ENCODE results near the gene PFKFB2.

DNA sequence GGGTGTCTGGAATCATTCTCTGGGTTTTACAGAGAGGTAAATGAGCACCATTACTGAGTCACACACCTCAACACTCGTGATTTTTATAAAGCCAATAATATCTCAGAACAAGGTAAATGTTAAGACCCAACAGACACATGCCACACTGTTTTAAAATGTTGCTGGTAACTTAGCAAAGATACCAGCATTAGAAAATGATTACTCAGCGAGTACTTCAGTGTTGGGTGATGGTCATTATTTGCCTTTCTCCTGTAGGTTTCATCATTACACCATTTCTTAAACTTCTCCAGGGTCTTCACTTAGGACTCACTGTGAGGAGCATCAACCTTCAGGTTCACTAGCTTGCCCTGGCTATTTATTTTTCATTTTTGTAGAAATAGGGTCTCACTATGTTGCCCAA, 28.7 kb downstream of the PFKFB2 start:
- TF ChIP-seq SIN3A (IDR thresholded peaks at IDR 0.05; ENCODE audit: borderline replicate concordance, insufficient read depth, low read depth, low read length), result no peak
- TF ChIP-seq, protein P1, sequence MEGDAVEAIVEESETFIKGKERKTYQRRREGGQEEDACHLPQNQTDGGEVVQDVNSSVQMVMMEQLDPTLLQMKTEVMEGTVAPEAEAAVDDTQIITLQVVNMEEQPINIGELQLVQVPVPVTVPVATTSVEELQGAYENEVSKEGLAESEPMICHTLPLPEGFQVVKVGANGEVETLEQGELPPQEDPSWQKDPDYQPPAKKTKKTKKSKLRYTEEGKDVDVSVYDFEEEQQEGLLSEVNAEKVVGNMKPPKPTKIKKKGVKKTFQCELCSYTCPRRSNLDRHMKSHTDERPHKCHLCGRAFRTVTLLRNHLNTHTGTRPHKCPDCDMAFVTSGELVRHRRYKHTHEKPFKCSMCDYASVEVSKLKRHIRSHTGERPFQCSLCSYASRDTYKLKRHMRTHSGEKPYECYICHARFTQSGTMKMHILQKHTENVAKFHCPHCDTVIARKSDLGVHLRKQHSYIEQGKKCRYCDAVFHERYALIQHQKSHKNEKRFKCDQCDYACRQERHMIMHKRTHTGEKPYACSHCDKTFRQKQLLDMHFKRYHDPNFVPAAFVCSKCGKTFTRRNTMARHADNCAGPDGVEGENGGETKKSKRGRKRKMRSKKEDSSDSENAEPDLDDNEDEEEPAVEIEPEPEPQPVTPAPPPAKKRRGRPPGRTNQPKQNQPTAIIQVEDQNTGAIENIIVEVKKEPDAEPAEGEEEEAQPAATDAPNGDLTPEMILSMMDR (IDR thresholded peaks at IDR 0.05), result no peak
- TF ChIP-seq, protein P2, sequence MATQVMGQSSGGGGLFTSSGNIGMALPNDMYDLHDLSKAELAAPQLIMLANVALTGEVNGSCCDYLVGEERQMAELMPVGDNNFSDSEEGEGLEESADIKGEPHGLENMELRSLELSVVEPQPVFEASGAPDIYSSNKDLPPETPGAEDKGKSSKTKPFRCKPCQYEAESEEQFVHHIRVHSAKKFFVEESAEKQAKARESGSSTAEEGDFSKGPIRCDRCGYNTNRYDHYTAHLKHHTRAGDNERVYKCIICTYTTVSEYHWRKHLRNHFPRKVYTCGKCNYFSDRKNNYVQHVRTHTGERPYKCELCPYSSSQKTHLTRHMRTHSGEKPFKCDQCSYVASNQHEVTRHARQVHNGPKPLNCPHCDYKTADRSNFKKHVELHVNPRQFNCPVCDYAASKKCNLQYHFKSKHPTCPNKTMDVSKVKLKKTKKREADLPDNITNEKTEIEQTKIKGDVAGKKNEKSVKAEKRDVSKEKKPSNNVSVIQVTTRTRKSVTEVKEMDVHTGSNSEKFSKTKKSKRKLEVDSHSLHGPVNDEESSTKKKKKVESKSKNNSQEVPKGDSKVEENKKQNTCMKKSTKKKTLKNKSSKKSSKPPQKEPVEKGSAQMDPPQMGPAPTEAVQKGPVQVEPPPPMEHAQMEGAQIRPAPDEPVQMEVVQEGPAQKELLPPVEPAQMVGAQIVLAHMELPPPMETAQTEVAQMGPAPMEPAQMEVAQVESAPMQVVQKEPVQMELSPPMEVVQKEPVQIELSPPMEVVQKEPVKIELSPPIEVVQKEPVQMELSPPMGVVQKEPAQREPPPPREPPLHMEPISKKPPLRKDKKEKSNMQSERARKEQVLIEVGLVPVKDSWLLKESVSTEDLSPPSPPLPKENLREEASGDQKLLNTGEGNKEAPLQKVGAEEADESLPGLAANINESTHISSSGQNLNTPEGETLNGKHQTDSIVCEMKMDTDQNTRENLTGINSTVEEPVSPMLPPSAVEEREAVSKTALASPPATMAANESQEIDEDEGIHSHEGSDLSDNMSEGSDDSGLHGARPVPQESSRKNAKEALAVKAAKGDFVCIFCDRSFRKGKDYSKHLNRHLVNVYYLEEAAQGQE (IDR thresholded peaks at IDR 0.05; ENCODE audit: insufficient read depth in 1 of 2, low read depth in 2 of 2, low read length in 1 of 2), result no peak
- no peak for TF ChIP-seq POLR2AphosphoS5 (IDR thresholded peaks at IDR 0.05; ENCODE audit: low read depth, low read length)
